D341Med (cell line): ENCODE results near the gene THAP11.

ENCODE experiments used
- DNase-seq: peaks from one replicate; pipeline ENCODE4 v3.0.0; 2012; ENCODE audit warnings: low spot score

Gene THAP11

GRCh38 chr16:67883872-67884261 is 41.7 kb downstream of the THAP11 start:
- DNase-seq: peak; percentile 80

GRCh38 chr16:67884684-67885083 is 42.6 kb downstream of the THAP11 start, which contains the start of gene NRN1L:
Gene NRN1L, plus strand, starts transcription at chr16:67884885. Its CDS starts 19 bp downstream, at chr16:67884904.
- peak; percentile 96 for DNase-seq

GRCh38 chr16:67885545-67885944 is 43.4 kb downstream of the THAP11 start:
- DNase-seq: no peak

GRCh38 chr16:67885976-67886375 is 43.9 kb downstream of the THAP11 start:
- DNase-seq: no peak

GRCh38 chr16:67886387-67886786 is 44.3 kb downstream of the THAP11 start:
- DNase-seq: no peak

- no peak for DNase-seq
Observed at GRCh38 chr16:67888331-67888730, 46.2 kb downstream of the THAP11 start.

GRCh38 chr16:67892375-67892774 is 50.3 kb downstream of the THAP11 start:
- DNase-seq: no peak

- DNase-seq: peak; percentile 98
Observed at GRCh38 chr16:67892899-67893742, 51.0 kb downstream of the THAP11 start, which contains the start of gene PSKH1. Gene PSKH1, plus strand, starts transcription at chr16:67893254. Its CDS starts 15,496 bp downstream, at chr16:67908750.
